ENCODE data around the gene LIFR.

DNA sequence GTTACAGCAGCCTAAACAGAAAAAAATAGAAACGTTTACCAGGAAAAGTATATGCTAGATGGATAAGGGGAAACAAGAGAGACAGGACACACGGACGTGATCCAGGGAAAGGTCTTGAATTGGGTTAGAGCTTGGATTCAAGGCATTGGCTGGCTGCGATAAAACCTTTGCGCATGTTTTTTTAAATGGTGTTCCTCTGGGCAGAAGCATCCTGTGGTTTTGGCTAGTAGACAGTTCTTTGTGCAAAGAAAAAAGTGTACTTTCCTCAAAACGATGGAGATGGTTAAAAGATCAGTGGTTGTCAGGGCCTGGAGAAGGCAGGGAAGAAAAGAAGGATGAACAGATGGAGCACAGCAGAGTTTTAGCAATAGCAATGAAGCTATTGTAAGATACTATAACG is 37.5 kb upstream of the LIFR start:
- TF ChIP-seq, protein P1, sequence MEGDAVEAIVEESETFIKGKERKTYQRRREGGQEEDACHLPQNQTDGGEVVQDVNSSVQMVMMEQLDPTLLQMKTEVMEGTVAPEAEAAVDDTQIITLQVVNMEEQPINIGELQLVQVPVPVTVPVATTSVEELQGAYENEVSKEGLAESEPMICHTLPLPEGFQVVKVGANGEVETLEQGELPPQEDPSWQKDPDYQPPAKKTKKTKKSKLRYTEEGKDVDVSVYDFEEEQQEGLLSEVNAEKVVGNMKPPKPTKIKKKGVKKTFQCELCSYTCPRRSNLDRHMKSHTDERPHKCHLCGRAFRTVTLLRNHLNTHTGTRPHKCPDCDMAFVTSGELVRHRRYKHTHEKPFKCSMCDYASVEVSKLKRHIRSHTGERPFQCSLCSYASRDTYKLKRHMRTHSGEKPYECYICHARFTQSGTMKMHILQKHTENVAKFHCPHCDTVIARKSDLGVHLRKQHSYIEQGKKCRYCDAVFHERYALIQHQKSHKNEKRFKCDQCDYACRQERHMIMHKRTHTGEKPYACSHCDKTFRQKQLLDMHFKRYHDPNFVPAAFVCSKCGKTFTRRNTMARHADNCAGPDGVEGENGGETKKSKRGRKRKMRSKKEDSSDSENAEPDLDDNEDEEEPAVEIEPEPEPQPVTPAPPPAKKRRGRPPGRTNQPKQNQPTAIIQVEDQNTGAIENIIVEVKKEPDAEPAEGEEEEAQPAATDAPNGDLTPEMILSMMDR (IDR thresholded peaks at IDR 0.05): no peak
- TF ChIP-seq ZFX (IDR thresholded peaks at IDR 0.05; ENCODE audit: borderline replicate concordance): no peak

All from 22Rv1 (cell line).